Smooth muscle cell (in vitro differentiated cells): ENCODE measurements around the gene MAP4K4. TPM values are rescaled to one million over a fixed set of nuclear protein-coding genes. Genes with fewer than 3 reads are reported as not detected.

Source experiments
- DNase-seq: peaks from one replicate; lab custom pipeline; 2025; ENCODE audit not compliant: unreplicated experiment; lab: John Stamatoyannopoulos, UW
- H2AFZ ChIP-seq: fragments of 200-600 bp; sonication (generic); 2 replicates; pipeline ENCODE4 v1.6.0; 2016; ENCODE audit warnings: antibody characterized with exemption, low read depth, mild to moderate bottlenecking
- H3F3A ChIP-seq: fragments of 200-600 bp; sonication (generic); 2 replicates; pipeline ENCODE4 v1.6.0; 2017; ENCODE audit warnings: antibody characterized with exemption, low read depth
- H3K27ac ChIP-seq: fragments of 200-600 bp; sonication (generic); 2 replicates; pipeline ENCODE4 v1.5.1; 2016; ENCODE audit warnings: low read depth, mild to moderate bottlenecking
- H3K27me3 ChIP-seq: fragments of 200-600 bp; sonication (generic); 2 replicates; pipeline ENCODE4 v1.6.1; 2016; ENCODE audit warnings: low read depth, mild to moderate bottlenecking
- H3K36me3 ChIP-seq: fragments of 200-600 bp; sonication (generic); 2 replicates; pipeline ENCODE4 v1.5.1; 2016; ENCODE audit warnings: low read depth
- H3K4me1 ChIP-seq: fragments of 200-600 bp; sonication (generic); 2 replicates; pipeline ENCODE4 v1.5.1; 2016; ENCODE audit warnings: low read depth
- H3K4me2 ChIP-seq: fragments of 200-600 bp; sonication (generic); 2 replicates; pipeline ENCODE4 v1.6.0; 2016; ENCODE audit warnings: mild to moderate bottlenecking
- H3K4me3 ChIP-seq: fragments of 200-600 bp; sonication (generic); 2 replicates; pipeline ENCODE4 v1.5.1; 2016; ENCODE audit warnings: mild to moderate bottlenecking
- H3K79me2 ChIP-seq: fragments of 200-600 bp; sonication (generic); 2 replicates; pipeline ENCODE4 v1.6.0; 2016; ENCODE audit warnings: low read depth, mild to moderate bottlenecking
- H3K9ac ChIP-seq: fragments of 200-600 bp; sonication (generic); 2 replicates; pipeline ENCODE4 v1.6.0; 2016; ENCODE audit warnings: low read depth
- H3K9me3 ChIP-seq: fragments of 200-600 bp; sonication (generic); replicated peaks from 2 replicates; pipeline ENCODE4 v1.5.1; 2016; ENCODE audit warnings: low read depth
- H4K20me1 ChIP-seq: fragments of 200-600 bp; sonication (generic); 2 replicates; pipeline ENCODE4 v1.6.0; 2016; ENCODE audit warnings: low read depth
- WGBS: methylation state at CpG from one replicate; pipeline ENCODE4 v1.1.7; 2016; ENCODE audit warnings: low lambda C conversion rate; 5-methylcytosine and 5-hydroxymethylcytosine counted together
- polyA plus RNA-seq: library from polyadenylated mRNA; unstranded; fragments of >200 nt; fragmentation: Nextera tagmentation; extraction: Ambion mirVana; gene quantifications from 2 replicates; pipeline ENCODE4 v1.2.1, GENCODE V29; 2016
- total RNA-seq: library from RNA; depleted of rRNA; stranded (reverse); fragments of >200 nt; gene quantifications from 2 replicates; pipeline ENCODE4 v1.2.3, GENCODE V29; 2014
- TF ChIP-seq, protein P1 (sequence below): fragments of 200-600 bp; sonication (generic); IDR thresholded peaks from 2 replicates; pipeline ENCODE4 v1.5.1; 2017; ENCODE audit warnings: borderline replicate concordance, mild to moderate bottlenecking, antibody characterized with exemption; ENCODE audit not compliant: insufficient read depth, poor library complexity, severe bottlenecking

Gene MAP4K4
- total and polyA plus RNA-seq, 2 experiments from 2014 or later: 68.9 to 107 TPM

- DNase-seq: no peak
- peaks cover 4% of the 10 kb centered on the region for H3K4me1 ChIP-seq
- no peak overlapping the region for H3K4me2 ChIP-seq
- no peaks in the 10 kb centered on the region for H3K9me3 ChIP-seq
- no peak overlapping the region for H3K27ac ChIP-seq
- H3F3A ChIP-seq: no peaks in the 10 kb centered on the region
- peaks cover 99% of the 10 kb centered on the region for H4K20me1 ChIP-seq
- no peak overlapping the region for H3K4me3 ChIP-seq
- H2AFZ ChIP-seq: no peak overlapping the region
- WGBS: 95% methylated on average over 1 of the region's 1 CpG
- H3K27me3 ChIP-seq: no peaks in the 10 kb centered on the region
- TF ChIP-seq, protein P1, sequence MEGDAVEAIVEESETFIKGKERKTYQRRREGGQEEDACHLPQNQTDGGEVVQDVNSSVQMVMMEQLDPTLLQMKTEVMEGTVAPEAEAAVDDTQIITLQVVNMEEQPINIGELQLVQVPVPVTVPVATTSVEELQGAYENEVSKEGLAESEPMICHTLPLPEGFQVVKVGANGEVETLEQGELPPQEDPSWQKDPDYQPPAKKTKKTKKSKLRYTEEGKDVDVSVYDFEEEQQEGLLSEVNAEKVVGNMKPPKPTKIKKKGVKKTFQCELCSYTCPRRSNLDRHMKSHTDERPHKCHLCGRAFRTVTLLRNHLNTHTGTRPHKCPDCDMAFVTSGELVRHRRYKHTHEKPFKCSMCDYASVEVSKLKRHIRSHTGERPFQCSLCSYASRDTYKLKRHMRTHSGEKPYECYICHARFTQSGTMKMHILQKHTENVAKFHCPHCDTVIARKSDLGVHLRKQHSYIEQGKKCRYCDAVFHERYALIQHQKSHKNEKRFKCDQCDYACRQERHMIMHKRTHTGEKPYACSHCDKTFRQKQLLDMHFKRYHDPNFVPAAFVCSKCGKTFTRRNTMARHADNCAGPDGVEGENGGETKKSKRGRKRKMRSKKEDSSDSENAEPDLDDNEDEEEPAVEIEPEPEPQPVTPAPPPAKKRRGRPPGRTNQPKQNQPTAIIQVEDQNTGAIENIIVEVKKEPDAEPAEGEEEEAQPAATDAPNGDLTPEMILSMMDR: no peak
- no peaks in the 10 kb centered on the region for H3K36me3 ChIP-seq
- no peak overlapping the region for H3K9ac ChIP-seq
- peaks cover 98% of the 10 kb centered on the region for H3K79me2 ChIP-seq
These were observed 21.0 kb downstream of the MAP4K4 start for GRCh38 chr2:101718479-101718878.

DNA sequence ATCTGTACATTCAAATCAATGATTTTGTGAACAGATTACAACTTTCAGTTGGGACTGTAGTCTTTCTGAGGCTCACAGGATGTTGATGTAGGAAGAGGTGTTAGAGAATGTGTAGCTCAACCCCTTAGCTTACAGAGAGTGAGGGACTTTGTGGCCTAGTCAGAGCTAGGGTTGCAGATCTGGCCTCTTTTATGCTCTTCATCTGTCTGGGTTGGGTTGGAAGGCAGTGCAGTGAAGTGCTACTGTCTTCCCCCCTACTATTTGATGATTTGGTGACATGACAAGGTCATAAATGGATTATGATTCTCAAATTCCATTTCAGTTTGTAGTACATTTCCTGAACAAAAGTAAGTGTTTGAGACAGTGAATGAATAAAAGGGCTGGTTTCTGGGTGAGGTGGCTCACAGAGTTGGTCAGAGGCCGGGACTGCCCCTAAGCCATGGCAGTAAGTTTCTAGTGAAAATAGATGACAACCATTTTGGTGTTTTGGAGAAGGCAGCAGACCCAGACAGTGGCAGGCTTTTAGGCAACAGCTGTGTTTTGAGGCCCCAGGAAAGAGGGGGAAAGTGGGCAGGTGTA lies 21.6 kb downstream of the MAP4K4 start:
- TF ChIP-seq, protein P1: no peak
- H3K9ac ChIP-seq: no peak overlapping the region
- peaks cover 98% of the 10 kb centered on the region for H3K79me2 ChIP-seq
- no peaks in the 10 kb centered on the region for H3K36me3 ChIP-seq
- H3K27ac ChIP-seq: no peak overlapping the region
- no peak overlapping the region for H3K4me2 ChIP-seq
- DNase-seq: no peak
- H4K20me1 ChIP-seq: peaks cover 99% of the 10 kb centered on the region
- peaks cover 7% of the 10 kb centered on the region for H3K4me1 ChIP-seq
- H3K27me3 ChIP-seq: no peaks in the 10 kb centered on the region
- H2AFZ ChIP-seq: no peak overlapping the region
- H3K9me3 ChIP-seq: no peaks in the 10 kb centered on the region
- WGBS: 95% methylated on average over 1 of the region's 1 CpG
- no peak overlapping the region for H3K4me3 ChIP-seq
- no peaks in the 10 kb centered on the region for H3F3A ChIP-seq

- no peak for DNase-seq
- Histone ChIP-seq H3K4me2 (no peak overlapping the region), H3K27me3 (no peaks in the 10 kb centered on the region), H3K36me3 (no peaks in the 10 kb centered on the region), H3K9me3 (no peaks in the 10 kb centered on the region), H3K9ac (no peak overlapping the region), H3K4me1 (peaks cover 7% of the 10 kb centered on the region), H4K20me1 (peaks cover 99% of the 10 kb centered on the region), H3K4me3 (no peak overlapping the region), H3K27ac (no peak overlapping the region), H3F3A (no peaks in the 10 kb centered on the region), H2AFZ (no peak overlapping the region), H3K79me2 (peaks cover 98% of the 10 kb centered on the region)
- TF ChIP-seq, protein P1: no peak
- WGBS: 97% methylated on average over 1 of the region's 1 CpG
These were observed 23.2 kb downstream of the MAP4K4 start for GRCh38 chr2:101720732-101721131.

GRCh38 chr2:101722864-101723263 lies 25.4 kb downstream of the MAP4K4 start:
- no peak overlapping the region for H3K9ac ChIP-seq
- peaks cover 99% of the 10 kb centered on the region for H4K20me1 ChIP-seq
- no peaks in the 10 kb centered on the region for H3K36me3 ChIP-seq
- no peak overlapping the region for H3K4me3 ChIP-seq
- WGBS: 99% methylated on average over 4 of the region's 4 CpGs
- DNase-seq: no peak
- no peak overlapping the region for H3K27ac ChIP-seq
- TF ChIP-seq, protein P1: no peak
- peaks cover 98% of the 10 kb centered on the region for H3K79me2 ChIP-seq
- no peak overlapping the region for H3K4me2 ChIP-seq
- no peaks in the 10 kb centered on the region for H3K27me3 ChIP-seq
- no peaks in the 10 kb centered on the region for H3K9me3 ChIP-seq
- no peaks in the 10 kb centered on the region for H3F3A ChIP-seq
- peaks cover 7% of the 10 kb centered on the region for H3K4me1 ChIP-seq
- no peak overlapping the region for H2AFZ ChIP-seq
